GDM1 (cell line): ENCODE data around the gene TGM1.
"Not testable (repeated sequence)": the region's sequence is repeated elsewhere in the genome, so short reads cannot be mapped to it uniquely, and the experiment has no call there.

Experiments
- DNase-seq: peaks from one replicate; lab custom pipeline; 2025; lab: John Stamatoyannopoulos, UW

The TGM1 gene

GRCh38 chr14:24206260-24207103 is 56.5 kb downstream of the TGM1 start:
- no peak for DNase-seq

- DNase-seq, result no peak
These were observed 58.5 kb downstream of the TGM1 start for GRCh38 chr14:24204163-24205146.

GRCh38 chr14:24203249-24203886 is 59.6 kb downstream of the TGM1 start:
- DNase-seq, result not testable (repeated sequence)

- DNase-seq, result not testable (repeated sequence)
These were observed 60.4 kb downstream of the TGM1 start for GRCh38 chr14:24202538-24202937.
